ENCODE data around the gene IFITM1. TPM values are rescaled to one million over a fixed set of nuclear protein-coding genes. Genes with fewer than 3 reads are reported as not detected.
A peak's percentile ranks its signal among the peaks of the same experiment; 100 is the strongest.
"Not testable (repeated sequence)": the region's sequence is repeated elsewhere in the genome, so short reads cannot be mapped to it uniquely, and the experiment has no call there.

IFITM1 gene
- total RNA-seq, 1 donor from 2014 or later, result 13.3 TPM

DNA sequence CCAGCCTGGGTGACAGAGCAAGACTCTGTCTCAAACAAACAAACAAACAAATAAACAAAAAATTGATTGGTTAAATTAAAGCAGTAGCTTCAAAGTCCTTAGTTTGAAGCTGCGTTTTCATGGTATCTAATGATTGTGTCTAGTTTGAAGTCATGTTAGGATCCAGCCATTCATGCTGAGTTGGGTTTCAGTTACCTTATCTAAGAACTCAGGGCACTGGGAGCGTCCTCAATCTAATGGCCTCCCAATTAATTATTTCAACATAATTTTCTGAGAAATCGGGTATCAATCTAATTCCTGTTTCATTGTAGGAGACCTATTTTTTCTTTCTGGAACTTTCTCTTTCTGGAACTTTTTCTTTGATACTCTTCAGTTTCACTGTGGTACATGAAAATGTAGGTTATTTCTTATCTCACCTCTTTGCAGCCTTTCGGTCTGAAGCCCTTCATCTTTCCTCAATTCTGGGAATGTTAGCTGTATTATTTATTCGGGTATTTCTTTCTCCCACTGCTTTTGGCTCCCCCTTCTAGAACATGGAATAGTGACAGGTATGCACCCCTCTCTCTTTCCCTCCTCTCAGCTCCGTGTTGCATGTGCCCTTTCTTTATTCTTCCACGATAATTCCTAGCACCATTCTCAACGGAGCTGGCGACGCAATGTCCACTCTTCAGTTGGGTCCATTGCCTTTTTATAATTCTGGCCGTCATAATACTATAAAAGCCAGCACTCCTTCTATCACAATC, 31.2 kb downstream of the IFITM1 start:
- Mint-ChIP-seq H3K36me3 (no peaks in the 10 kb centered on the region), H3K9me3 (no peaks in the 10 kb centered on the region), H3K4me1 (peaks cover 26% of the 10 kb centered on the region), H3K27me3 (ENCODE audit: insufficient read depth, low read depth) (peaks cover 13% of the 10 kb centered on the region), H3K4me3 (no peak overlapping the region), H3K27ac (no peak overlapping the region)
- no peaks in the 10 kb centered on the region for H3K27me3 ChIP-seq
- DNase-seq (ENCODE audit: low spot score), result no peak
- peaks cover 23% of the 10 kb centered on the region for H3K4me1 ChIP-seq
- H3F3A ChIP-seq (ENCODE audit: low read depth), result peaks cover 15% of the 10 kb centered on the region
- no peaks in the 10 kb centered on the region for H3K36me3 ChIP-seq
- TF ChIP-seq EZH2 (IDR thresholded peaks at IDR 0.05) (no peak), EZH2phosphoT487 (IDR thresholded peaks at IDR 0.05) (no peak)
- TF ChIP-seq, protein P1, sequence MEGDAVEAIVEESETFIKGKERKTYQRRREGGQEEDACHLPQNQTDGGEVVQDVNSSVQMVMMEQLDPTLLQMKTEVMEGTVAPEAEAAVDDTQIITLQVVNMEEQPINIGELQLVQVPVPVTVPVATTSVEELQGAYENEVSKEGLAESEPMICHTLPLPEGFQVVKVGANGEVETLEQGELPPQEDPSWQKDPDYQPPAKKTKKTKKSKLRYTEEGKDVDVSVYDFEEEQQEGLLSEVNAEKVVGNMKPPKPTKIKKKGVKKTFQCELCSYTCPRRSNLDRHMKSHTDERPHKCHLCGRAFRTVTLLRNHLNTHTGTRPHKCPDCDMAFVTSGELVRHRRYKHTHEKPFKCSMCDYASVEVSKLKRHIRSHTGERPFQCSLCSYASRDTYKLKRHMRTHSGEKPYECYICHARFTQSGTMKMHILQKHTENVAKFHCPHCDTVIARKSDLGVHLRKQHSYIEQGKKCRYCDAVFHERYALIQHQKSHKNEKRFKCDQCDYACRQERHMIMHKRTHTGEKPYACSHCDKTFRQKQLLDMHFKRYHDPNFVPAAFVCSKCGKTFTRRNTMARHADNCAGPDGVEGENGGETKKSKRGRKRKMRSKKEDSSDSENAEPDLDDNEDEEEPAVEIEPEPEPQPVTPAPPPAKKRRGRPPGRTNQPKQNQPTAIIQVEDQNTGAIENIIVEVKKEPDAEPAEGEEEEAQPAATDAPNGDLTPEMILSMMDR (IDR thresholded peaks at IDR 0.05), result no peak
- no peak overlapping the region for H3K4me3 ChIP-seq
- no peaks in the 10 kb centered on the region for H4K20me1 ChIP-seq (ENCODE audit: low read depth)
- no peak overlapping the region for H3K9ac ChIP-seq
- H2AFZ ChIP-seq (replicated peaks), result no peak overlapping the region
- no peak overlapping the region for H3K4me2 ChIP-seq
- H3K27ac ChIP-seq, result no peak overlapping the region
- H3K9me3 ChIP-seq (ENCODE audit: low read depth), result no peaks in the 10 kb centered on the region
- no peaks in the 10 kb centered on the region for H3K79me2 ChIP-seq (ENCODE audit: low read depth)

DNA sequence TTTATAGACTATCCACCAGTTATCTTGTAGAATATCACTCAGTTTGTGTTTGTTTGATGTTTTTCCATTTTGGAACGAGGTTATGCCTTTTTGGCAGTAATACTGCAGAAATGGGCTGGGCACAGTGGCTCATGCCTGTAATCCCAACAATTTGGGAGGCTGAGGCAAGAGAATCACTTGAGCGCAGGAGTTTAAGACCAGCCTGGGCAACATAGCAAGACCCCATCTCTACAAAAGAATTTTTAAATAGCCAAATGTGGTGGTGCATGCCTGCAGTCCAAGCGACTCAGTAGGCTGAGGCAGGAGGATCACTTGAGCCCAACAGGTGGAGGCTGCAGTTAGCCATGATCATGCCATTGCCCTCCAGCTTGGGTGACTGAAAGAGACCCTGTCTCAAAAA, 32.7 kb downstream of the IFITM1 start:
- H3K79me2 ChIP-seq (ENCODE audit: low read depth), result no peaks in the 10 kb centered on the region
- Mint-ChIP-seq H3K9me3 (no peaks in the 10 kb centered on the region), H3K4me3 (no peak overlapping the region), H3K36me3 (no peaks in the 10 kb centered on the region), H3K27me3 (ENCODE audit: insufficient read depth, low read depth) (peaks cover 14% of the 10 kb centered on the region), H3K4me1 (peaks cover 26% of the 10 kb centered on the region), H3K27ac (peak overlapping the region; percentile 74)
- no peak overlapping the region for H3K9ac ChIP-seq
- no peaks in the 10 kb centered on the region for H3K27me3 ChIP-seq
- no peak for DNase-seq (ENCODE audit: low spot score)
- no peak overlapping the region for H2AFZ ChIP-seq (replicated peaks)
- H3K4me2 ChIP-seq, result no peak overlapping the region
- H3F3A ChIP-seq (ENCODE audit: low read depth), result peaks cover 14% of the 10 kb centered on the region
- no peaks in the 10 kb centered on the region for H3K9me3 ChIP-seq (ENCODE audit: low read depth)
- no peaks in the 10 kb centered on the region for H4K20me1 ChIP-seq (ENCODE audit: low read depth)
- peaks cover 8% of the 10 kb centered on the region for H3K4me1 ChIP-seq
- no peak overlapping the region for H3K27ac ChIP-seq
- no peak for TF ChIP-seq EZH2 (IDR thresholded peaks at IDR 0.05)
- TF ChIP-seq EZH2phosphoT487 (IDR thresholded peaks at IDR 0.05), result no peak
- no peaks in the 10 kb centered on the region for H3K36me3 ChIP-seq
- no peak overlapping the region for H3K4me3 ChIP-seq

DNA sequence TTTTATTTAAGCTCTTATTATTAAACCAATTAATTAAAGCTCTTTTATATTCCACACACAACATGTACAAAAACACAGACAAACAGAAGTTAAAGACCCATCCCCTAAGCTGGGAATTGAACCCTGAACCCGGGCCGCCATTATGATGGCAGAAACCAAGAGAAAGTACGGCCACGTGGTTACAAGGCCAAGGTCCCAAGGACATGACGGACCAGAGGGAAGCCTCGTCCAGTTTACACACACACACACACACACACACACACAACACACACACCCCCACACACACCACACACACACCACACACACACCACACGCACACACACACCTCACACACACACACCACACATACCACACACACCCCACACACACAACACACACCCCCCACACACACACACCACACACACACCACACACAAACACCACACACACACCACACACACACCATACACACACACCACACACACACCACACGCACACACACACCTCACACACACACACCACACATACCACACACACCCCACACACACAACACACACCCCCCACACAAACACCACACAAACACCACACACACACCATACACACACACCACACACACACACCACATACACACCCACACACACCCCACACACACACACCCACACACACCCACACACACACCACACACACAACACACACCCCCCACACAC, 35.6 kb downstream of the IFITM1 start:
- Mint-ChIP-seq H3K27me3 (ENCODE audit: insufficient read depth, low read depth) (peaks cover 15% of the 10 kb centered on the region), H3K27ac (peak overlapping the region; percentile 29), H3K4me1 (peaks cover 35% of the 10 kb centered on the region)
- H3K27ac ChIP-seq; H3K36me3 Mint-ChIP-seq; H3K4me1 ChIP-seq; H3K79me2 ChIP-seq (ENCODE audit: low read depth); H3K4me3 Mint-ChIP-seq; H3K27me3 ChIP-seq; H2AFZ ChIP-seq (replicated peaks); H3K36me3 ChIP-seq; H3K4me2 ChIP-seq; H4K20me1 ChIP-seq (ENCODE audit: low read depth); H3K4me3 ChIP-seq; H3K9ac ChIP-seq; DNase-seq (ENCODE audit: low spot score); H3K9me3 ChIP-seq (ENCODE audit: low read depth); H3K9me3 Mint-ChIP-seq: not testable (repeated sequence)
- peaks cover 17% of the 10 kb centered on the region for H3F3A ChIP-seq (ENCODE audit: low read depth)

DNA sequence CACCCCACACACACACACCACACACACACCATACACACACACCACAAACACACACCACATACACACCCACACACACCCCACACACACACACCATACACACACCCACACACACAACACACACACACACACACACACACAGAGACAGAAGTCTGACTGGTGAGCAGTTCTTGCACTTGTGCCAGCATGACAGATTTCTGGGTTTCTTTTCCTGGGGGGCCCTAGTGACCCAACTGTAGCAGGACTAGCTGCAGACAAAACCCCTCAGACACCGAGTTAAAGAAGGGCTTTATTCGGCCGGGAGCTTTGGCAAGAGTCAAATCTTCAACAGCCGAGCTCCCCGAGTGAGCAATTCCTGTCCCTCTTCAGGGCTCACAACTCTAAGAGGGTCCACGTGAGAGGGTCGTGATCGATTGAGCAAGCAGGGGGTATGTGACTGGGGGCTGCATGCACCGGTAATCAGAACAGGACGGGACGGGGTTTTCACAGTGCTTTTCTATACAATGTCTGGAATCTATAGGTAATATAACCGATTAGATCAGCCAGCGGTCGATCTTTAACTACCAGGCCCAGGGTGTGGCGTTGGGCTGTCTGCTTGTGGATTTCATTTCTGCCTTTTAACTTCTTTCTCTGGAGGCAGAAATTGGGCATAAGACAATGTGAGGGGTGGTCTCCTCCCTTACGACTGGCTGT, 36.3 kb downstream of the IFITM1 start:
- H3K9ac ChIP-seq; H4K20me1 ChIP-seq (ENCODE audit: low read depth); H3K4me3 Mint-ChIP-seq; H3K79me2 ChIP-seq (ENCODE audit: low read depth); H3K36me3 Mint-ChIP-seq; H3K27me3 ChIP-seq; DNase-seq (ENCODE audit: low spot score); H3K36me3 ChIP-seq; H3K9me3 Mint-ChIP-seq; H3K4me3 ChIP-seq; H3K27ac ChIP-seq; H3K4me2 ChIP-seq; H3K9me3 ChIP-seq (ENCODE audit: low read depth); H3K4me1 ChIP-seq: not testable (repeated sequence)
- Mint-ChIP-seq H3K27ac (peak overlapping the region; percentile 38), H3K27me3 (ENCODE audit: insufficient read depth, low read depth) (peaks cover 15% of the 10 kb centered on the region), H3K4me1 (peaks cover 37% of the 10 kb centered on the region)
- Histone ChIP-seq H2AFZ (replicated peaks) (peak overlapping the region; percentile 64), H3F3A (ENCODE audit: low read depth) (peaks cover 18% of the 10 kb centered on the region)
